ENCODE measurements around the gene UMAD1.
"Not testable (repeated sequence)": the region's sequence is repeated elsewhere in the genome, so short reads cannot be mapped to it uniquely, and the experiment has no call there.

UMAD1 gene

GRCh38 chr7:7673240-7673550 is 32.6 kb downstream of the UMAD1 start:
- DNase-seq (ENCODE audit: low read depth): no peak
- H3K4me3 ChIP-seq (ENCODE audit: low read depth, low read length): no peak overlapping the region
- TF ChIP-seq CTCF (IDR thresholded peaks at IDR 0.05; ENCODE audit: control insufficient read depth, extremely low read depth, insufficient read depth): no peak

- no peak for TF ChIP-seq CTCF (IDR thresholded peaks at IDR 0.05; ENCODE audit: control insufficient read depth, extremely low read depth, insufficient read depth)
- DNase-seq (ENCODE audit: low read depth): no peak
- H3K4me3 ChIP-seq (ENCODE audit: low read depth, low read length): no peak overlapping the region
Observed at GRCh38 chr7:7675686-7676085, 35.1 kb downstream of the UMAD1 start.

GRCh38 chr7:7679640-7680039 is 39.1 kb downstream of the UMAD1 start:
- not testable (repeated sequence) for DNase-seq (ENCODE audit: low read depth); H3K4me3 ChIP-seq (ENCODE audit: low read depth, low read length)

GRCh38 chr7:7681191-7681935 is 40.8 kb downstream of the UMAD1 start:
- DNase-seq (ENCODE audit: low read depth): peak; percentile 61
- TF ChIP-seq CTCF (IDR thresholded peaks at IDR 0.05; ENCODE audit: control insufficient read depth, extremely low read depth, insufficient read depth): peak; percentile 57
- peak overlapping the region; percentile 2; the same call in 1 of the 2 replicates for H3K4me3 ChIP-seq (ENCODE audit: low read depth, low read length)

- no peak for DNase-seq (ENCODE audit: low read depth)
- TF ChIP-seq CTCF (IDR thresholded peaks at IDR 0.05; ENCODE audit: control insufficient read depth, extremely low read depth, insufficient read depth): no peak
- no peak overlapping the region for H3K4me3 ChIP-seq (ENCODE audit: low read depth, low read length)
Observed at GRCh38 chr7:7681936-7682329, 41.4 kb downstream of the UMAD1 start.

GRCh38 chr7:7682861-7683260 is 42.3 kb downstream of the UMAD1 start:
- H3K4me3 ChIP-seq (ENCODE audit: low read depth, low read length): no peak overlapping the region
- no peak for TF ChIP-seq CTCF (IDR thresholded peaks at IDR 0.05; ENCODE audit: control insufficient read depth, extremely low read depth, insufficient read depth)
- no peak for DNase-seq (ENCODE audit: low read depth)

- TF ChIP-seq CTCF (IDR thresholded peaks at IDR 0.05; ENCODE audit: control insufficient read depth, extremely low read depth, insufficient read depth): no peak
- H3K4me3 ChIP-seq (ENCODE audit: low read depth, low read length): no peak overlapping the region
- peak; percentile 91 for DNase-seq (ENCODE audit: low read depth)
Observed at GRCh38 chr7:7686811-7687508, 46.4 kb downstream of the UMAD1 start.

All from LNCaP clone FGC (cell line).